GM19025 (cell line): ENCODE results near the gene USP40.

ENCODE experiments used
- ATAC-seq: cut with Tn5 transposase; IDR thresholded peaks from one replicate; pipeline ENCODE4 v1.9.1; 2021; ENCODE audit warnings: mild to moderate bottlenecking, low read depth, moderate library complexity; ENCODE audit not compliant: unreplicated experiment

The USP40 gene

DNA sequence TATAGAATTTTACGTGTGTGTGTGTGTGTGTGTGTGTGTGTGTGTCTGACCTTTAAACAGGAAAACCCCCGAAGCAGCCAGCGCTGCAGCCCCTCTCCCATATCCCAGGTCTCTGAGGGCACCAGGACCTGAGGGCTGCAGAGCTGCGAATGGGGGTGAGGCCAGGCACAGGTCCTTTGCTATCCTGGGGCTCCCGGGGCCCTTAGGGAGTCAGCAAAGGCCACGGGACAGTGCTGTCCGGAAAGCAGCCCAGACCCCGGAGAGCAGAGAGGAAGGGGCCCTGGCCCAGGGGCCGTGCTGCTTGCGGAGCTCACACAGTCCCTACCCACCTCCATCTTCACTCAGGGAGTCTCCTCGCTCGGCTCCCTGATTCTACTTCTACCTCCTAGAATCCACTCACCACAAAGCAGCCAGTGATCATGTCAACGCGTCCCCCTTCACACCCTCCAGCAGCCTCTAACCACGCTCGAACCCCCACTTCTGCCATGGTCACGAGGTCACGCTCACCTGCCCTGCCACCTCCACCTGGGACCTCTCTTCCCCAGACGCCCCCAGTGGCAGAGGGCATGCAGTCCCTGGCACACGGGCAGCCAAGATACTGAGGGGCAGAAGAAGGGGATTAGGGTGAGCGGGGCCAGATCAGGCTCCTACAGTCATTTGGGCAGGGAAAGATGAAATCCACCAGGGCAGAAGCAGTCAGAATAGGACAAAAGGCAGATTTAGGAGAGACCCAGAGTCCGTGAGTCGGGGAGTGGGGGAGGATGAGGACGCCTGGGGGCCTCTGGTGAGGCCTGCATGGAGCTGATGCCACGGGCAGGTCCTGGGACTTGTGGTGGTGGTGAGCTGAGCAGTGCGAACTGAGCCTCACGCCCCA is 86.7 kb downstream of the USP40 start:
- no peak for ATAC-seq

DNA sequence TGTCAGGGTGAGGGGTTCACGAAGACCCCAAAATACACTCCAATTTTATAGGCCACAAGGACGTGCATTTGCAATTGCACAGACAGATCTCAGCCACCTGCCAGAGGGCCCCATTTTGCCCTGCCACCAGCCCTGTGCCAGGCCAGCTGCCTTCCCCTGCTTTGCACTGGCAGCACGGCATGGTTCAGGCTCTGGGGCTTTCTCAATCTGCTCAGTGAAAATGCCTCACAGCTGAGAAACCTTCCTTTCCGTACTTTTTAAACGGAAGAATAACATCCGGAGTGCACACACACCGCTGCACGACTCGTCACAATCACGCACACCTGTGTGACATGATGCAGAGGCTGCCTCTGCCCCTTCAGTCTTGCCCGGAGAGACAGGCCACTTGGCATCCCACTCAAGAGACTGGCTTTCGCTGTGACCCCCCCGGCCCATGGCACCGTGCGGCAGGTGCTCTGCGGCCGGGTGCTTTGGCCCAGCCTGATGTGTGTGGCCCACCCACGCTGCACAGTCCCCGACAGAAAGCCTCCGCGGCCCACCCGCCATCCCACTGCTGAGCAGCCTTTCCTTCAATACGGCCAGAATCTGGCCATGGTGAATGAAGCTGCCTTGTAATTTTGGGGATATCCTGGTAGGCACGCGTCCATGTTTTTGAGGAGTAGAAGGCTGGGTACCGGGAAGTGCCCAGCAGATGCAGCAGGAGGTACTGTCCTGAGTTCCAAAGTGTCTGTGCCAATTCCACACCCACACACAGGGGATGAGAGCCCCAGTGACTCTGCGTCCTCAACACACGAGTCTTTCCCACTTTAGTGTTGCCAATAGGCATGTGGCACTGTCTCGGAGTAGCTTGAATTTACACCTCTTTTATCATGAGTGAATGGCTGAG is 88.8 kb downstream of the USP40 start:
- ATAC-seq: no peak

DNA sequence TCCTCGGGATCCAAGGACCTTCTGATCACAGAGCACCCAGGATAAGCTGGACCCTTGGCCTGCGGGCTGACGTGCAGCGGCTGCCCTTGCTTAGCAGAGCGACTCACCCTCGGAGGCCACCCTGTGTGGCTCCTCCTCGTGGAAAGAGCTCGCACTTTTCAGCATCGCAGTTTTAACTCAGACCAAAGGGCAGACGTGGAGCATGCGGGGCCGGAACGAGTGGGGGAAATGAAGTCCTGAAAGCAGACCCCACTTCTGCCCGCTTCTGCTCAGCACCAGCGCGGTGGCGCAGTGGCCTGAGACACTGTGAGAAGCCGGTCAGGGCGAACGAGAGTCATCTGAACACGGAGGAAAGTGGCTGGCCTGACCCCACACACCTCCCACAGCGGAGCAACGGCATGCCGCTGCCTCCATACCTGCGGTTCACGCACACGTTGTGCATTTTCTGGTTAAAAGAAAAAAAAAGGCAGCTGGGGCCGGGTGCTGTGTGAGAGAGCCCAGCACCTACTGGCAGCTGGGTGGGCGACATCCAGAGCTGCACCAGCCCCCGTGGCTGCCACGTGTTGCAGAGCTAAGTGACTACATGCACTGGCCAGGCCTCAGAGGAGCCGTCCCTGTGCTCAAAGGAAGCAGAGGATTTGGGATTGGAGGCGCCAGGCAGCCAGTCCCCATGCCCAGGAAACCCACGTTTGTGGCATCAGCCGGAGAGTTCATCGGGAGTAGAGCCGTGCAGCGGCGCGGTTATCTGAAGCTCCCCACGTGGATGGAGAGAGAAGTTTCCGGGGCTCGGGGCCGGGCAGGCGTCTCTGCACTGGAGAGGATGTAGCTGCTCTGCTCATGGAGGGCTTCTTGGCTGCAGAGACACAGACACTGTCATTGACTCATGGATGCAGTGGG is 89.7 kb downstream of the USP40 start:
- no peak for ATAC-seq

DNA sequence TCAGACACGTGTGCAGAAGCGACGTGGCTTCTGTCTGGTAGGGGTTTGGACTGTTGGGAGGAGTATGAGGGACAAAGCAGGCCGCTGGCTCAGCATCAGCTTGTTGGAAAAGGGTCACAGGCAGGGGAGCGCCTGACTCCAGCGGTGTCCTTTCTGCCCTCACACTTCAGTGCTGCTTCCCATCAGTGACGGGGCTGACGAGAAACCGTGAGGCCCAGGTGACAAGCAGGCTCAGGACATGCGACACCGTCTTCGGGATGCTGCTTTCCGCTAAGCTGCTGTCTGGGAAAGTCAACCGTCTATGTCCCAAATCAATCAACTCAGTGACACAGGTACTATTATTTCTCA is 90.5 kb downstream of the USP40 start:
- ATAC-seq: no peak

DNA sequence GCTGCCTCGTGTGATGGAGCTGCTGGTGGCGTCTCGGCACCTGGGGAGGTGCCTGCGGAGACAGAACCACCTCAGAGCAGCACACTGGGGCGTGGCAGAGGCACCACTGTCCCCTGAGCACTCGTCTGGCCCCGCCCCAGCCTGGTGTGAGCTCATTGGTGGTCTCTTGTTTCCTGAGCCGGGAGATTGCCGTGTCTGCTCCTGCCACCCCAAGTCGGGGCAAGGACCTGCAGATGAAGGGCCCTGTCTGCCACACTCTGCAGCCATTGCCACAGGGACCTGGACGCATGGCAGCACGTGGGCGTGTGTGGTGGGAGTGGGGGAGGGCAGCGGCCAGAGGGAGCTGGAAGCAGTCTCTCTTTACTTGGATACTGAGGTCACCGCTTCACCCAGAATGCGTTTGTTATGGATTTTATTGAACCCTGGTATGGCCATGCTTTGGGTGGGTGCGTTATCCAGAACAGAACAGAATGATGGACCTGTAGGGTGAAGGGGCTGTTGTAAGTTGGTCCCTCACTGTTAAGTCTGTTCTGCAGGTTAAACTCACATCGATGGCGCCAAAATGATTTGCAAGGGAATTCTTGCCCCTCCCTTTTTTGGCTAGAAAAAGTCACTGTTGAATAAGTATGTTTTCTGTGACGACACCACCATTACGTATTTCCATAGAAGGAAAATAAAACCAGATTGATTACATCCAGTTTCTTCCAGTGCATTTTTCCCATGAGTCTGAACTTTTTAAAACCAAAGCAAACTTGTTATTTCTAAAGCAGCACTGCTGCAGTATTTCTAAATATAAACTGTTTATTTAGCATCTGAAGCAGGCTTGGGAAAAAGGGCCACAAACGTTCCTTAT is 92.0 kb downstream of the USP40 start:
- no peak for ATAC-seq

DNA sequence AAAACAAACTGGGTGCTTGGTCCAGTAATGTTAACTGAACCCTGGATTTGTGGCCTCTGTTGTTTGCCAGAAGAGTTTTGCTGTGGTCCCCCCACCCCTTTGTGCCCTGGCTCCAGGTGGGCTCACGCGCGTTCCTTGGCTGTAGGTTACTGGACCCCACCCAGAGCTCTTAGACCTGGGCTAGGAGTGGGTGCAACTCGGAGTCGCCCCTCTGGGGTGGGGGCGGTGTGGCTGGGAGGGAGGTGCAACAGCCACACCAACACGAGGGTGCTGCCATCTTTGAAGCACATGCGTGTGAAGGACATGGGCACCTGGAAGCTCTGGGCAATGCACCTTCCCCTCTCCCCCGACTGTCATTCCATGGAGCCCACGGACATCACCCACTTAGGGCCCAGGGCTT is 92.7 kb downstream of the USP40 start:
- no peak for ATAC-seq

DNA sequence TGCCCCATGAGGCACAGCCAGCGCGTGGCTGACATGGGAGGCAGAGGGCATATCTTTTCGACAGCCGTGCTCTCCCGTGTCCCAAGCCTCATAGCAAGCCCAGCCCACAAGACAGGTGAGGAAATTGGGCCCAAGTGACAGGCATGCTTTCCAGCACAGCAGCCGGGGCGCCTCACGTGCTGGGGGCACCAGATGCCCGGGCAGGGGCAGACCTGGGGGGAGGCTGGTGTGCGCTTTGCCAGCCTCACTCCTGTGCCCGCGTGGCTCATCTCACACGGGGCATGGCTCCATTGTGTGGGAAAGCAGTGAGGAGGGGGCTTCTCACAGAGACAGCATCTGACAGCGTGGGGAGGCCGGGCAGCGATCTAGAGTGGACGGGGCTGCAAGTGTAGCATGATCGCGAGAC is 93.2 kb downstream of the USP40 start:
- no peak for ATAC-seq

DNA sequence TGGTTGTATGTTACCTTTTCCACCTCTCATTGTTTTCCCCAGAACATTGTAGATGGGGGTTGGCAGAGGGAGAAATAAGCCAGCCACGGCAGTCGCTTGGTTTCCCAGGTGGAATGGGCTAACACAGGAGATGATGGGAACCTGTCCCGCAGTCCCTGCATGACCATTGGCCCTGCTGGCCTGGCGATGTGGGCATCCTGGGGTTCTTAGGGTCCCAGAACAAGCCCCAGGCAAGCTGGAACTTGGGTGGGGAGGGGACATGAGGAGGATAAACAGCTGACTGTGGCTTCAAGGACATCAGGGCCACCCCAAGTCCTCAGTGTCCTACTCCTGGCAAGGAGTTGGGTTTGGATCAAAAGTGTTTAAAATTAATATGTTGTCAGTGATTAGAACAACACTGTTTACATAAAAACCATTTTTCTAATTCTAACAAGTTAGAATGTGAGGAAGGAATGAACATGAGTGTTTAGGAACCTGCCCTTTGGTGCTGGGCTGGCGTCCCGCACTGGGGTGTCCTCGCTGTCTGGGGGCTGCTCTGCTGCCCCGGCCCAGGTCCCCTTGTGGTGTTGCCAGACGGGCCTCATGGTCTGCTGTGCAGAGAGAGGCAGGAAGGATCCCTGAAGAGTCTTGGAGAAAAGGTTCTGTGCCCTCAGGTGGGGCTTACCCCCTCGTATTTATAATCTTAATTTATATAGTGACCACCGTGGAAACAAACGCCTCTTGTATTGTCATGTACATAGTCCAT is 95.1 kb downstream of the USP40 start:
- no peak for ATAC-seq

DNA sequence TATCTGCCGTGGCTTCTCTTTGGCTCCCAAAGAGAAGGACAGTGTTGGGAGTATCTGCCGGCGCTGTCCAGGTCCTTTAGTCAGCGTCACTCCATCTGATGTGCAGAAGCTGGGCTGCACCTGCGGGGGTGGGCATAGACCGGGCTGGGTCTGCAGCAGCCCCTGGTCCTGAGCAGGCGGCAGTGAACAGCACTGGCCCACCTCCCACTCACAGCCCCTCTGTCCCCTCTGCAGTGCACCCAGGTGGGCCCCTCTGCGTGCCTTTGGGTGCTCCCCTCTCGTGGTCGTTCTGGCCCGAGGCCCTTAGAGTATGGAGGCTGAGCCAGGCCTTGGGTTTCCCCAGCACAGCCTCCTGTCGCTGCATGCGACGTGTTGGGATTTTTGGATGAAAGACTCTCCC is 95.7 kb downstream of the USP40 start:
- no peak for ATAC-seq

DNA sequence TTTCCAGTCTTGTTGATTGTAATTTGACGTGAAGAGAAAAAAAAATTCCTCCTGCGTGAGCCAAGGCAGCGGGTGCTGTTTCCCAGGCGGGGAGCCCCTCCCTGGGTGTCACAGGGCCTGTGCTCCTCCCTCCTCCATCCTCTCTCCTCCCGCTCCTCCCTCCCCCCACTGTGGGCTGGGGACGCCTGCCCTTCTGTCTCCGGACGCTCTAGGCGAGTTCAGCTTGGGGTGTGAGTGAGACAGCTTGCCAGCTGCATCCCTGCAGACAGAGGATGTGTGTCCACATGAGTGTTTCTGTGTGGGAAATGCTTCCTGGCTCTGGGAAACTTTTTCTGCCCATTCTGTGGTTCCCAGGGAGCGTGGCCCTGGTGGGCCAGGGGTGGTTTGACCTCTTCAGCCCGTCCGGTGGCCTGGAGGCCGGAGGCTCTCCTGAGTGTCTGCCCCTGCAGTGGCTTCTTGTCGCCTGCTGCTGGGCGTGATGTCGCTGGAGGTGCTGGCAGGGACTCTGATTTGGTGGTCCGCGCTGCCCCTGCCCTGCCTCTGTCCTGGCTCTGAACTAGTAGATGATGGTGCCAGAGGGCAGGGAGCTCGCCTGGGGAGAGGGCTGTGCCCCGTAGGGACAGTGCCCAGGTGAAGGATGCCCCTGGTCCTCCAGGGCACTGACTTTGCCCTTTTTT is 96.4 kb downstream of the USP40 start:
- ATAC-seq: no peak

DNA sequence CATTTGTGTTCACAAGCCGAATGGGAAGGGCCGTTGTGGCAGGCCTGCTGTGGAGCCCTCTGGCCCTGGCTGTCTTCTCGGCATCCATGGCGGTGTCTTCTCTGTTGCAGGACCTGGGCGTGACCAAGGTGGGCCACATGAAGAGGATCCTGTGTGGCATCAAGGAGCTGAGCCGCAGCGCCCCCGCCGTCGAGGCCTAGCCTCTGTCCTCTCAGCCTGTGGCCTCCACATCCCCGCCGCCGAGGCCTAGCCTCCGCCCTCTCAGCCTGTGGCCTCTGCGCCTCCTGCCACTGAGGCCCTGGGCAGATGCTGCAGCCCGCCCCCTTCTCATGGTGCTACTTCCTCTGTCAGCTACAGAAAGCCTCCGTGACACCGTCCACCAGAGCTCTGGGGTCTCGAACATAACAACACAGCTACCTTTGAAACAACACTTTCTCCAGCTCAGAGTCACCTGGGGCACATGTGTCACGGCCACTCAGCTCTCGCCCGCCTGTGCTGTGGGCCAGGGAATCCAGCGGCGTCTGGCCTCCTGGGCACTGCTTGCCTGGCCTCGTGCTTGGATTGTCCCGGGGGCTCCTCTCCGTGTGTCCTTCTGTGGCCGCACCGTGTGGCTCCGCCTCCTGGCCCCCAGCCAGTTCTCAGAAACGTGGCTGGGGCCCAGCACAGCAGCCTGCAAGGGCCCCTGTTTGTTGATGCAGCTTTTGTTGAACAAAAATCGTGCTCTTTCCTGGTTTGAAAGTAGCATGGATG is 97.1 kb downstream of the USP40 start:
- no peak for ATAC-seq

DNA sequence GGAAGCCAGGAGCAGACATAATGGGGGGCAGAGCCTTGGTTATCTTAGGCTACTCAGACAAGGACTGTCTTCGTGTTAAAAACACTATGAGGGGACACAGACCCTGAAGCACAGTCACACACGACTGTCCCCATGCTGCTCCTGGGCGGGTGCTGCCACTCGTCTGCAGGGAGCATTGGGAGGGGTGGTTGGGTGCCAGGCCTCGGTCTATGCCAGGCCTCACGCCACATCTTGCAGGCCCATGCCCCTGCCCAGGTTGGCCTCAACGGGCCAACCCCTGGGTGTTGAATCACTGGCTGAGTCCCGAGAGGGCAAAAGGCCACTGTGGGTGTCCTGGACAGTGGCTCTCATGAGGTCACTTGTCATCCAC is 97.9 kb downstream of the USP40 start:
- ATAC-seq: no peak

DNA sequence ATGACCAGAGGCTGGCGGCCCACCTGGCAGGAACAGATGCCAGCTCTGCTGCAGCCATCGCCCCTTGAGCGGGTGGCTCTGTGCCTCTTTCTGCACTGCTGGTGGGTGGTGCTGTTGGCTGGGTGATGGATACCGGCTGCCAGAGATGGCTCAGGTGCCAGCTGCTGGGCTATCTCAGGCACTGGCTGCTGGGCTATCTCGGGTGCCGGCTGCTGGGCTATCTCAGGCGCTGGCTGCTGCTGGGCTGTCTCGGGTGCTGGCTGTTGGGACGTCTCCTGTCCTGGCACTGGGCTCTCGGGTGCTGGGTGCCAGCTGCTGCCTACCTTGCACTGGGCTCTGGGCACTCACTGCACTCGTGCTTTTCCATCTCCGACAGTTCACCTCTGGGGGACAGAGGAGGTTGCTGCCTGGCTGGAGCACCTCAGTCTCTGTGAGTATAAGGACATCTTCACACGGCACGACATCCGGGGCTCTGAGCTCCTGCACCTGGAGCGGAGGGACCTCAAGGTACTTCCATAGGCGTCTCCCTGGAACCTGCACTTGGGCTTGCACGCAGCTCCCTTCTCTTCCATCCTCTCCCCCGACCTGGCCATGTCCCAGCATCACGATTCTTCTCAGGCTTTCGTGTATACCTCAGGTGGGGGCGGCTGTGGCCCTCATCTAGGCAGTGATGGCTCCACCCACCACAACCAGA is 98.4 kb downstream of the USP40 start:
- no peak for ATAC-seq

DNA sequence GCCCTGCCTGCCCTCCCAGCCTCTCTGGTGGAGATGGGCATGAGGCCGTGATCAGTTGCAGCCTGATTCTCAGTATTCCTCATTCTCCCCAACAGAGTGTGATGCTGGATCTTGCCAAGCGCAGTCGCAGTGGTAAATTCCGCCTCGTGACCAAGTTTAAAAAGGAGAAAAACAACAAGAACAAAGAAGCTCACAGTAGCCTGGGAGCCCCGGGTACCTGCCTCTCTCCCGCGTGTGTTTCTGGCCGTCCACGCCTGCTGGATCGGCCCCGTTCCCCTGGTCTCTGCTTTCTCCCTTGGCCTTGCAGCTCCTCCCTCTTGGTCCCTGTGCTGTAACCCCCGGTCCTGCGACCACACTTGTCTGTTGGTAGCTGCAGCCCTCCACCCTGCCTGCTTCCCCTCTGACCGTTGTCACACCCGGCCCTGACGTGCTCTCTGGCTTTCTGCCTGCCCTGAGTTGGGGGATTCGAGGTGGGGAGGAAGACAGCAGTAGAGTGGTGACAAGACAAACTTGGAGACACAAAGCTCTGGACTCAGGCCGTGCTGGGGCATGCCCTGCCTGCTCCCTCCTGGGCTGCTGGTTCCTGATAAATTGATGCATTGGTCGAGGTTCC is 99.5 kb downstream of the USP40 start:
- no peak for ATAC-seq

DNA sequence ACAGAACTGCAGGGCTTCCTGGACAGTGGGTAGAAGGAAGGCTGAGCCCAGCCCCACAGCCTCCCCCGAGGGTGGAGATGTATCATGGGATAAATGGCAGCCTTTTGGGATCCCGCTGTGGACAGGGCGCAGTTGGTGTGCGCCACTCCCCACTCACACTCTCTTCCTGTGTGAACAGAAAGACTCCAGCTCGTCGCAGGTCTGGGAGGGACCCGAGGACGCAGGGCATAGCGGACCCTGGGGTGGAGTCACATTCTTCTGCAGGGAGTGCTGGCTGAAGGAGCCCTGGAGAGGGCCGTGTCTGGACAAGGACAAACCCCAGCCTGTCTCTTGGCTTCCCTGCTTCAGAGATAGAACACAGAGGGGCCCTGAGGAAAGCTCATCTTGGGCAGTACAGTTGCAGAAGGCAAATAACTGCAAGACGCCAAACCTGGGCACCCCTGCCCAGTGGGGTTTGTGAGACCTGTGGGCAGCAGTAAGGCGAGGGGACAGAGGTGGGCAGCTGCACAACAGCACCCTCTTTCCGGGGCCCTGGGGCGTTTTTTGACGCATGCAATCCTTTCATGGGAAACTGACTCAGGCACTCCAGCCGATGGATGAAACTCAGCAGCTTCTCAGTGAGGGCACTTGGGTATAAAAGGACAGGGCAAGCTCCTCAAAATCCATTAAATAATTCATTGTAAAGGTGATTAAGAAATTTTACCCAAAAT is 101.9 kb downstream of the USP40 start:
- no peak for ATAC-seq

DNA sequence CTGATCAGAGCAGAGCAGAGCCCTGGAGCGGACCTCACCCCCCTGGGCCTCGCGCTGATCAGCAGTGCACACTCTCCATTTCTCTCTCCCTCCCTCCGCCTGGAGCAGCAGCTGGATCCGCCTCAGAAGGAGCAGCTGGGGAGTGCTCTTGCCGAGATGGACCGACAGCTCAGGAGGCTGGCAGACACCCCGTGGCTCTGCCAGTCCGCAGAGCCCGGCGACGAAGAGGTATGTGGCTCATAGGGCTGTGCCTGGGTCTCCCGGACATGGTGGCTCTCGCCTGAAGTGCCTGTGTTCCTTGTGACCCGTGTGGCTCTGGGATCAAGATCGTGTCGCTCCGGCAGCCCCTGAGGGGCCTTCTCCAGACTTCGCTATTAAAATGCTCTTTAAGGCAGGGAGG is 102.5 kb downstream of the USP40 start:
- ATAC-seq: no peak
